HepG2 (cell line): ENCODE measurements around the gene TACR3.

Source experiments
- BRCA1 ChIP-seq: sonication (generic); formaldehyde crosslinking; IDR thresholded peaks from 2 replicates; pipeline ENCODE4 v1.4.0; 2020; ENCODE audit warnings: missing genetic modification reagents
- CBX2 ChIP-seq, 2 experiments: fragments of 200-600 bp in 1 of 2; sonication (generic); formaldehyde crosslinking in 1 of 2; IDR thresholded peaks; 2 replicates each; pipeline versions ENCODE4 v1.7.0 to v1.8.1; 2018 to 2022; ENCODE audit warnings: low read depth in 2 of 2, low read length in 1 of 2, mild to moderate bottlenecking in 1 of 2, missing genetic modification reagents in 1 of 2
- CREM ChIP-seq, 2 experiments: sonication (generic) in 1 of 2; formaldehyde crosslinking in 1 of 2; IDR thresholded peaks; 2 replicates each; pipeline versions ENCODE4 v1.4.0 to v1.6.1; 2016 to 2020; ENCODE audit warnings: antibody characterized with exemption in 1 of 2, mild to moderate bottlenecking in 1 of 2, missing genetic modification reagents in 1 of 2
- GTF2F1 ChIP-seq: fragments of 150-350 bp; IDR thresholded peaks from 2 replicates; pipeline ENCODE4 v1.6.1; 2014; ENCODE audit warnings: low read length
- POLR2AphosphoS5 ChIP-seq: IDR thresholded peaks from 2 replicates; pipeline ENCODE4 v1.6.1; 2012; ENCODE audit warnings: low read depth, low read length
- ZHX2 ChIP-seq, 2 experiments: sonication (generic) in 1 of 2; formaldehyde crosslinking in 1 of 2; IDR thresholded peaks; 2 replicates each; pipeline versions ENCODE4 v1.6.1 to v1.9.0; 2014 to 2022; ENCODE audit warnings: antibody characterized with exemption in 1 of 2, borderline replicate concordance in 1 of 2, inconsistent platforms in 1 of 2, low read depth in 1 of 2, missing genetic modification reagents in 1 of 2
- ZSCAN9 ChIP-seq: IDR thresholded peaks from 2 replicates; pipeline ENCODE4 v1.6.1; 2016; ENCODE audit warnings: borderline replicate concordance

GRCh38 chr4:103753868-103754653 is 34.3 kb upstream of the TACR3 start:
- no peak for TF ChIP-seq ZSCAN9
- TF ChIP-seq POLR2AphosphoS5, result no peak
- TF ChIP-seq BRCA1 (CRISPR knock-in tag), result no peak
- no peak for TF ChIP-seq CBX2 (IDR thresholded peaks at IDR 0.05; ENCODE audit: low read depth, low read length)
- no peak for TF ChIP-seq CBX2 (CRISPR knock-in tag; IDR thresholded peaks at IDR 0.05; ENCODE audit: low read depth)
- no peak for TF ChIP-seq GTF2F1
- no peak for TF ChIP-seq CREM (IDR thresholded peaks at IDR 0.05)
- TF ChIP-seq CREM (CRISPR knock-in tag; IDR thresholded peaks at IDR 0.05), result no peak
- no peak for TF ChIP-seq ZHX2 (IDR thresholded peaks at IDR 0.05; ENCODE audit: low read depth)
- TF ChIP-seq ZHX2 (CRISPR knock-in tag; IDR thresholded peaks at IDR 0.05; ENCODE audit: borderline replicate concordance), result no peak
